HFF-Myc (cell line): ENCODE results near the gene OGDH.
A peak's percentile ranks its signal among the peaks of the same experiment; 100 is the strongest.

Source experiments
- DNase-seq: peaks from one replicate; pipeline ENCODE4 v3.0.0-alpha.2; 2011; ENCODE audit warnings: low read depth; ENCODE audit errors: extremely low read depth
- H3K4me3 ChIP-seq: replicated peaks from 2 replicates; pipeline ENCODE4 v1.5.1; 2011; ENCODE audit warnings: low read depth, mild to moderate bottlenecking, control low read depth, low read length
- CTCF ChIP-seq: IDR thresholded peaks from 2 replicates; pipeline ENCODE4 v1.5.1; 2012; ENCODE audit warnings: mild to moderate bottlenecking, low read depth, low read length, control low read depth; ENCODE audit errors: missing control alignments

The OGDH gene

DNA sequence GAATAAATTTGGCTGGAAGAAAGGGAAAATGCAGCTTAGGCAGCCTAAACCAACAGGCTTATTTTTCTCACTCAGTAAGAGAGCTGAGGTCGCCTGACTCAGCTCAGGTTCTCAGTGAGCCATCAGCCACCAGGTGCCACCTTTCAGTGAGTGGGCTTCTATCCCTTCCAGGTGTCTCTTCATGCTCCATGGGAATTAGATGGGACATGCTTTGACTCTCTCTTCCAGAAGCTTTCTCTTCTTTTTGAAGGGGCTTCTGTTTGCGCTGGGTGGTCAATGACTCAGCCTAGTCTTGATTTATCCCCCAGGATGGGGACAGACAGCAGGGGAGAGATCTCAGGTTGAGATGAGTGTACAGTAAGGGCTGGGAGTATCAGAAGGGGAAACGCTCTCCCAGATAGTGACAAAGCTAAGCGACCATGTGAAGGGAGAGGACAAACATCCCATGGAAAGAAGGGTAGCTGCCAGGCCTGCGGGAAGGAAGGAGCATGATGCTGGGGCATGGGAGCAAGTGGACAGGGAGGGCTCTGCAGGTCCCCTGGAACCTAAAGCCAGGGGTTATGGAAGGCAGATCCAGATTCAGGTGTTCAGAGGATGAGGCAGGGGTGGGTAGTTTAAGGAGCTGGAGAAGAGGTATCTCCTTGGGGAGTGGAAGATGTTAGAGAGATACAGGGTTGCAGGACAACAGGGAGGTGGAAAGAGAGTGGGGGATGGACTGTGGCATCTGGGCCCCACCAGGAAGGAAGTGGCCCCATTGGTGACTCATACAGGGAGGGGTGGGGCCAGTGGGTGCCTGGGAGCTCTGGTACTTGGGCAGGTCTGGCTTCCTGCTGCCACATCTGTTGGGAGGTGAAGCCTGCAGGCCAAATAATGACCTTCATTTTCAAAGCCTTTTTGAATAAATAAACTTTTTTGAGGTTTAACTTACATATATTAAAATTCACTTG lies 32.5 kb downstream of the OGDH start:
- no peak overlapping the region for H3K4me3 ChIP-seq
- TF ChIP-seq CTCF, result no peak

GRCh38 chr7:44639671-44640321 lies 33.4 kb downstream of the OGDH start:
- DNase-seq, result peak; percentile 84
- H3K4me3 ChIP-seq, result no peak overlapping the region
- TF ChIP-seq CTCF, result no peak

More for the DNA sequence above, 32.5 kb downstream of the OGDH start:
- DNase-seq, result peak; percentile 87

GRCh38 chr7:44643206-44643605 lies 36.8 kb downstream of the OGDH start:
- no peak overlapping the region for H3K4me3 ChIP-seq
- DNase-seq, result no peak
- no peak for TF ChIP-seq CTCF

- H3K4me3 ChIP-seq, result no peak overlapping the region
- no peak for DNase-seq
- no peak for TF ChIP-seq CTCF
These were observed 38.8 kb downstream of the OGDH start for GRCh38 chr7:44645254-44645653.

DNA sequence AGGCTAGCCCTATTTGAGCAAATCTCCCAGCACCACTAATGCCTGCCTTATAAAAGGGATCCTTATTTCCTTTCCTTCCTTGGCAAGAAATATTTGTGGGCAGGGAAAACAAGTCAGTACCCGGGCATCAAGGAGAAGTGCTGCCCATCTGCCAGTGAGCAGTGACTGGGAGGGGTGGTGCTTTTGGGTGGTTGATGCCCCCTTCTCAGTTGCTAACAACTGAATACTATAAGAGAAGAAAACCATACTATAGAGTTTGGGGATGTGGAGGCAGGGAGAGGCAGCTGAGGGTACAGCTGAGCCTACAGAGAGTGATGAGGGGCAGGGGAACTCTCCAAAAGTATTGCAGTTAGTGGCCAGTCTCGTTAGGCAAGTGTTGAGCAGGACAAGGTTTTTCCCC lies 39.3 kb downstream of the OGDH start:
- TF ChIP-seq CTCF, result no peak
- H3K4me3 ChIP-seq, result no peak overlapping the region
- DNase-seq, result no peak

- no peak overlapping the region for H3K4me3 ChIP-seq
- no peak for TF ChIP-seq CTCF
- no peak for DNase-seq
These were observed 39.9 kb downstream of the OGDH start for GRCh38 chr7:44646176-44646920.
